HL-60 (cell line): ENCODE data around the gene MICA.

Source experiments
- CTCF ChIP-seq: IDR thresholded peaks from one replicate; pipeline ENCODE4 v1.5.1; 2011; ENCODE audit warnings: low read length, control low read depth, inconsistent platforms; ENCODE audit not compliant: insufficient read depth
- POLR2AphosphoS5 ChIP-seq: IDR thresholded peaks from 2 replicates; pipeline ENCODE4 v1.6.1; 2012; ENCODE audit warnings: low read depth
- REST ChIP-seq: IDR thresholded peaks from 2 replicates; pipeline ENCODE4 v1.6.1; 2012; ENCODE audit warnings: low read depth; ENCODE audit not compliant: insufficient replicate concordance

GRCh38 chr6:31381666-31382065 lies 21.7 kb upstream of the MICA start:
- TF ChIP-seq POLR2AphosphoS5 = no peak
- TF ChIP-seq CTCF = no peak
- TF ChIP-seq REST = no peak
